Neural progenitor cell (in vitro differentiated cells): ENCODE data around the gene TCF7L2. TPM values are rescaled to one million over a fixed set of nuclear protein-coding genes. Genes with fewer than 3 reads are reported as not detected.

Experiments used
- DNase-seq: peaks from one replicate; pipeline ENCODE4 v3.0.0-alpha.2; 2016; ENCODE audit warnings: low spot score
- H2AFZ ChIP-seq: fragments of 200-600 bp; sonication (generic); replicated peaks from 2 replicates; pipeline ENCODE4 v1.6.1; 2016; ENCODE audit warnings: antibody characterized with exemption
- H3F3A ChIP-seq: fragments of 200-600 bp; sonication (generic); 2 replicates; pipeline ENCODE4 v1.6.1; 2016; ENCODE audit warnings: antibody characterized with exemption, low read depth
- H3K27ac ChIP-seq: fragments of 200-600 bp; sonication (generic); 2 replicates; pipeline ENCODE4 v1.5.1; 2016; ENCODE audit warnings: mild to moderate bottlenecking
- H3K27me3 ChIP-seq: fragments of 200-600 bp; sonication (generic); 2 replicates; pipeline ENCODE4 v1.6.1; 2016; ENCODE audit warnings: mild to moderate bottlenecking, moderate library complexity
- H3K36me3 ChIP-seq: fragments of 200-600 bp; sonication (generic); 2 replicates; pipeline ENCODE4 v1.5.1; 2016
- H3K4me1 ChIP-seq: fragments of 200-600 bp; sonication (generic); 2 replicates; pipeline ENCODE4 v1.6.1; 2016; ENCODE audit warnings: mixed run types
- H3K4me2 ChIP-seq: fragments of 200-600 bp; sonication (generic); 2 replicates; pipeline ENCODE4 v1.6.1; 2016
- H3K4me3 ChIP-seq: fragments of 200-600 bp; sonication (generic); 2 replicates; pipeline ENCODE4 v1.5.1; 2016
- H3K79me2 ChIP-seq: fragments of 200-600 bp; sonication (generic); 2 replicates; pipeline ENCODE4 v1.6.1; 2016; ENCODE audit warnings: low read depth
- H3K9ac ChIP-seq: fragments of 200-600 bp; sonication (generic); 2 replicates; pipeline ENCODE4 v1.6.1; 2016
- H3K9me3 ChIP-seq: fragments of 200-600 bp; sonication (generic); 2 replicates; pipeline ENCODE4 v1.5.1; 2016; ENCODE audit warnings: low read depth
- H4K20me1 ChIP-seq: fragments of 200-600 bp; sonication (generic); 2 replicates; pipeline ENCODE4 v1.6.1; 2016; ENCODE audit warnings: low read depth
- H3K27ac Mint-ChIP-seq: 3 replicates; pipeline ENCODE4 v1.8.0; 2021; ENCODE audit warnings: mixed read lengths
- H3K27me3 Mint-ChIP-seq: 2 replicates; pipeline ENCODE4 v1.8.0; 2022; ENCODE audit warnings: low read depth, mild to moderate bottlenecking, inconsistent platforms, moderate library complexity, mixed read lengths; ENCODE audit not compliant: insufficient read depth
- H3K36me3 Mint-ChIP-seq: 3 replicates; pipeline ENCODE4 v1.8.0; 2021; ENCODE audit warnings: mixed read lengths
- H3K4me1 Mint-ChIP-seq: 3 replicates; pipeline ENCODE4 v1.8.0; 2021; ENCODE audit warnings: mixed read lengths
- H3K4me3 Mint-ChIP-seq: 3 replicates; pipeline ENCODE4 v1.8.0; 2021; ENCODE audit warnings: mild to moderate bottlenecking, moderate library complexity, mixed read lengths
- H3K9me3 Mint-ChIP-seq: 3 replicates; pipeline ENCODE4 v1.8.0; 2020; ENCODE audit warnings: mixed read lengths
- EZH2 ChIP-seq: fragments of 200-600 bp; sonication (generic); IDR thresholded peaks from 2 replicates; pipeline ENCODE4 v1.6.1; 2017; ENCODE audit warnings: antibody characterized with exemption, mild to moderate bottlenecking, moderate library complexity
- EZH2phosphoT487 ChIP-seq: fragments of 200-600 bp; sonication (generic); IDR thresholded peaks from 2 replicates; pipeline ENCODE4 v1.6.1; 2017; ENCODE audit warnings: antibody characterized with exemption
- total RNA-seq: library from RNA; depleted of rRNA; stranded (reverse); fragments of >200 nt; gene quantifications from 2 replicates; pipeline ENCODE4 v1.2.3, GENCODE V29; 2015; ENCODE audit warnings: low replicate concordance
- TF ChIP-seq, protein P1 (sequence below): fragments of 200-600 bp; sonication (generic); IDR thresholded peaks from 2 replicates; pipeline ENCODE4 v1.5.1; 2017; ENCODE audit warnings: antibody characterized with exemption, mild to moderate bottlenecking

TCF7L2 gene
- total RNA-seq, 1 donor from 2014 or later = 12.3 TPM

- H3K27ac Mint-ChIP-seq = no peak overlapping the region
- Histone ChIP-seq H3K4me2 (no peak overlapping the region), H4K20me1 (no peaks in the 10 kb centered on the region), H3K79me2 (peaks cover 7% of the 10 kb centered on the region), H3K9ac (no peak overlapping the region), H3K27me3 (no peaks in the 10 kb centered on the region), H3K4me1 (peaks cover 21% of the 10 kb centered on the region), H3K27ac (no peak overlapping the region), H2AFZ (no peak overlapping the region), H3K9me3 (no peaks in the 10 kb centered on the region), H3K36me3 (no peaks in the 10 kb centered on the region), H3F3A (peaks cover 23% of the 10 kb centered on the region), H3K4me3 (no peak overlapping the region)
- peaks cover 25% of the 10 kb centered on the region for H3K4me1 Mint-ChIP-seq
- H3K9me3 Mint-ChIP-seq = no peaks in the 10 kb centered on the region
- H3K36me3 Mint-ChIP-seq = no peaks in the 10 kb centered on the region
- no peak overlapping the region for H3K4me3 Mint-ChIP-seq
- no peak for DNase-seq
- TF ChIP-seq EZH2 (no peak), EZH2phosphoT487 (no peak)
- TF ChIP-seq, protein P1, sequence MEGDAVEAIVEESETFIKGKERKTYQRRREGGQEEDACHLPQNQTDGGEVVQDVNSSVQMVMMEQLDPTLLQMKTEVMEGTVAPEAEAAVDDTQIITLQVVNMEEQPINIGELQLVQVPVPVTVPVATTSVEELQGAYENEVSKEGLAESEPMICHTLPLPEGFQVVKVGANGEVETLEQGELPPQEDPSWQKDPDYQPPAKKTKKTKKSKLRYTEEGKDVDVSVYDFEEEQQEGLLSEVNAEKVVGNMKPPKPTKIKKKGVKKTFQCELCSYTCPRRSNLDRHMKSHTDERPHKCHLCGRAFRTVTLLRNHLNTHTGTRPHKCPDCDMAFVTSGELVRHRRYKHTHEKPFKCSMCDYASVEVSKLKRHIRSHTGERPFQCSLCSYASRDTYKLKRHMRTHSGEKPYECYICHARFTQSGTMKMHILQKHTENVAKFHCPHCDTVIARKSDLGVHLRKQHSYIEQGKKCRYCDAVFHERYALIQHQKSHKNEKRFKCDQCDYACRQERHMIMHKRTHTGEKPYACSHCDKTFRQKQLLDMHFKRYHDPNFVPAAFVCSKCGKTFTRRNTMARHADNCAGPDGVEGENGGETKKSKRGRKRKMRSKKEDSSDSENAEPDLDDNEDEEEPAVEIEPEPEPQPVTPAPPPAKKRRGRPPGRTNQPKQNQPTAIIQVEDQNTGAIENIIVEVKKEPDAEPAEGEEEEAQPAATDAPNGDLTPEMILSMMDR = no peak
- H3K27me3 Mint-ChIP-seq = peaks cover 5% of the 10 kb centered on the region
Observed at GRCh38 chr10:112945811-112946210, 4.2 kb upstream of the TCF7L2 start.

GRCh38 chr10:112946649-112947048 lies 3.4 kb upstream of the TCF7L2 start:
- DNase-seq = no peak
- H3K27me3 ChIP-seq = no peaks in the 10 kb centered on the region
- H3K4me3 ChIP-seq = no peak overlapping the region
- peaks cover 10% of the 10 kb centered on the region for H3K79me2 ChIP-seq
- H3K27ac ChIP-seq = no peak overlapping the region
- H3K4me2 ChIP-seq = no peak overlapping the region
- no peaks in the 10 kb centered on the region for H3K36me3 ChIP-seq
- Mint-ChIP-seq H3K4me1 (peaks cover 20% of the 10 kb centered on the region), H3K9me3 (no peaks in the 10 kb centered on the region), H3K27me3 (peaks cover 2% of the 10 kb centered on the region), H3K27ac (no peak overlapping the region), H3K4me3 (no peak overlapping the region), H3K36me3 (peaks cover under 1% of the 10 kb centered on the region)
- H3F3A ChIP-seq = peaks cover 26% of the 10 kb centered on the region
- H4K20me1 ChIP-seq = no peaks in the 10 kb centered on the region
- no peaks in the 10 kb centered on the region for H3K9me3 ChIP-seq
- H3K4me1 ChIP-seq = peaks cover 21% of the 10 kb centered on the region
- TF ChIP-seq EZH2 (no peak), EZH2phosphoT487 (no peak)
- TF ChIP-seq, protein P1 = no peak
- no peak overlapping the region for H2AFZ ChIP-seq
- no peak overlapping the region for H3K9ac ChIP-seq

DNA sequence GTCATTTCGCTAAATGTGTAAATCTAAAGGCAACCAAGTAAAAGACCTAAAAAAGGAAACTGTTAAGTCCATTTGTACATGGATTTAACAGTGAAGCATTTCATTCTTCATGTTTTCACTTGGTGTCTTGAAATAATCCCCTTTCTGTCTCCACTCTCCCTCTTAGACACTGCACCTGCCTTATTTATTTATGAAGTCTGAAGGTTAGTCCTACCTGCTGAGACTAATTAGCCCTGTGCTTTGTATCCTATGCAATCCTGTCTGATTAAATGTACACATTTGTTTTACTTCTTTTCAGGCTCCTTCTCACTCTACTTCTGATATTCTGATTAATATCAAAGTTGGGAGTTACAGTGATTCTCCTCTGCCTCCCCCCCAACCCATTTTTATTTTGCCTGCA lies 1.9 kb upstream of the TCF7L2 start:
- no peaks in the 10 kb centered on the region for H3K27me3 ChIP-seq
- peaks cover 21% of the 10 kb centered on the region for H3K4me1 ChIP-seq
- no peaks in the 10 kb centered on the region for H4K20me1 ChIP-seq
- H3K4me3 ChIP-seq = no peak overlapping the region
- Mint-ChIP-seq H3K4me1 (peaks cover 20% of the 10 kb centered on the region), H3K27me3 (peaks cover 5% of the 10 kb centered on the region), H3K36me3 (peaks cover 4% of the 10 kb centered on the region), H3K4me3 (no peak overlapping the region), H3K27ac (no peak overlapping the region), H3K9me3 (no peaks in the 10 kb centered on the region)
- no peak for DNase-seq
- no peaks in the 10 kb centered on the region for H3K36me3 ChIP-seq
- peaks cover 25% of the 10 kb centered on the region for H3K79me2 ChIP-seq
- no peak overlapping the region for H3K27ac ChIP-seq
- H3K9ac ChIP-seq = no peak overlapping the region
- peak overlapping the region; percentile 76 for H3K4me2 ChIP-seq
- TF ChIP-seq, protein P1 = no peak
- no peak for TF ChIP-seq EZH2phosphoT487
- no peak for TF ChIP-seq EZH2
- peaks cover 41% of the 10 kb centered on the region for H3F3A ChIP-seq
- H2AFZ ChIP-seq = no peak overlapping the region
- no peaks in the 10 kb centered on the region for H3K9me3 ChIP-seq
